H1 (cell line): Measurements from ENCODE around the gene SMOC2. TPM values are rescaled to one million over a fixed set of nuclear protein-coding genes. Genes with fewer than 3 reads are reported as not detected.

Source experiments
- CTCF ChIP-seq, 3 experiments: IDR thresholded peaks; 1 replicate in 2 of 3; 2 replicates in 1 of 3; pipeline versions ENCODE4 v1.5.1 to v1.6.1; 2011; ENCODE audit warnings: low read length in 3 of 3, mild to moderate bottlenecking in 3 of 3, inconsistent platforms in 2 of 3, low read depth in 1 of 3, moderate library complexity in 1 of 3; ENCODE audit not compliant: insufficient read depth in 1 of 3; ENCODE audit errors: control extremely low read depth in 1 of 3
- NRF1 ChIP-seq: IDR thresholded peaks from 2 replicates; pipeline ENCODE4 v1.6.1; 2011; ENCODE audit warnings: mild to moderate bottlenecking, low read depth, low read length, improper control_type of control experiment
- polyA plus RNA-seq, 7 experiments: library from polyadenylated mRNA; depleted of rRNA in 3 of 7; stranded (reverse) in 5 of 7; unstranded in 2 of 7; fragments of >200 nt in 5 of 7; fragments of 200-250 nt in 2 of 7; gene quantifications; 1 replicate in 5 of 7; 2 replicates in 1 of 7; 4 replicates in 1 of 7; pipeline versions ENCODE4 v1.2.1 to v1.2.3, GENCODE V29; 2011 to 2013; ENCODE audit warnings: missing spikeins in 2 of 7, mixed read lengths in 2 of 7
- total RNA-seq: library from RNA; stranded (reverse); fragmentation: NEBNext Ultra II Directional; extraction: Animal tissue kit (Norgen Biotek cat#: 25700); gene quantifications from 2 replicates; pipeline ENCODE4 v1.2.1, GENCODE V29; 2021

Gene SMOC2
- total and polyA plus RNA-seq, 2 of the 8 experiments (the other 6 are each of a cell fraction or from before 2014, with no cell fraction given) = 7.7 to 8.5 TPM

DNA sequence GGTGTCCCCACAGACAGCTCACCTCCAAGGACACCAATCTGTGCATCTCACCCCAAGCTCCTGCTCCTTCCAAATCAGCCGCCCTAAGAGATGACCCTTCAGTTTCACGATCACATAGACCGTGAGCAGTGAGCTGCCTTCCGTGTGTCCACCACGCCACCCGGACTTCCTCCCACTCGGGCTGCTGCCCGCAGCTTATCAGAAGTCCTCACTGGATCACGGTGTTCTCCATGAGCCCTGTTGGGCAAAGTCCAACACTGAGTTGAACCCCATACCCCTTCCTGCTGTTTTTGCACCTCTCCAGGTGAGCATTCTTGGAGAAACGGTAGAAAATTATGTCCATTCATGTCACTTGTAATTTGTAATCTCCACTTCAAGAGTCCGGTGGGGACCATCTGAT, 234.4 kb downstream of the SMOC2 start (continued):
- no peak for TF ChIP-seq CTCF (IDR thresholded peaks at IDR 0.05; ENCODE audit: control extremely low read depth in 1 of 3, insufficient read depth in 1 of 3, low read depth in 1 of 3, low read length in 3 of 3)
- TF ChIP-seq NRF1 = no peak
